Measurements from ENCODE around the gene DGKE.
A peak's percentile ranks its signal among the peaks of the same experiment; 100 is the strongest.

DNA sequence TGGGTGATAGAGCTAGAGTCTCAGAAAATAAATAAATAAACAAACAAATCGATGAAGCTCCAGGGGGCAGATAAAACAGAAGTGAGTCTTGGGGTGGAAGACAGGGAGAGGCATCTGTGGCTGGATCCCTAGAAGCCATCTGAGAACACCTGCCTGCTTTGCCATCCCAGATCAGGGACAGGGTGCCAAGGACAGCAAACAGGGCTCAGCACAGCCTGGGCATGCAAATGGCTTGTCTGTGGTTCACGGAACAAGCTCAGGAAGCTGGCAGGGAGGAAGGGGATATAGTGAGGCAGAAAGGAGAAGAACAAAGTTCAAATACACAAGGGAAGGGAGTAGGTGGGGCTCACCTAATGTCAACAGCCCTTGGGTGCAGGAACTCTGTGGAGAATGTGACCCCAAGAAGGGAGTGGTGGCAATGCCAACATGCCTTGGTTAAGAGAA is 52.4 kb downstream of the DGKE start:
- TF ChIP-seq CTCF (IDR thresholded peaks at IDR 0.05): no peak
- TF ChIP-seq POLR2AphosphoS5 (IDR thresholded peaks at IDR 0.05): peak in 2 of 3 donors; percentile 45 to 67
- TF ChIP-seq POLR2A (IDR thresholded peaks at IDR 0.05): no peak
